ENCODE data around the gene ITGA1.

DNA sequence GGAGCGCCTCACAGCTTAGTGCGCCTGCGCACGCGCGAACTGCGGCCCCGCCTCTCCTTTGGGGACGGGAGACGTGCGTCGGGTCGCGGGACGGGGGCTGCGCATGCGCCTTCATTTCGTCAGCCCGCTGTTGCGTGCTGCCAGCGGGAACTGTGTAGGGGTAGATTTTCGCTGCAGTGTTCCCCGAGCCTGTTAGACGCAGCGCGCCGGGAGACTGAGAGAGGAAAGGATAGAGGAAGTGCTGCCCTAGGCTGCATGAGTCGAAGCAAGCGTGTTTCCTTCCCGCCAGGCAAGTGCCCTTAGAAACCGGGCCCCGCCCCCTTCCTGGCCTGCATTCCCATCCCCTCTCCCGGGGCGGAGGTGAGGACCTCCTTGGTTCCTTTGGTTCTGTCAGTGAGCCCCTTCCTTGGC lies 12.3 kb downstream of the ITGA1 start:
- TF ChIP-seq, protein P1, sequence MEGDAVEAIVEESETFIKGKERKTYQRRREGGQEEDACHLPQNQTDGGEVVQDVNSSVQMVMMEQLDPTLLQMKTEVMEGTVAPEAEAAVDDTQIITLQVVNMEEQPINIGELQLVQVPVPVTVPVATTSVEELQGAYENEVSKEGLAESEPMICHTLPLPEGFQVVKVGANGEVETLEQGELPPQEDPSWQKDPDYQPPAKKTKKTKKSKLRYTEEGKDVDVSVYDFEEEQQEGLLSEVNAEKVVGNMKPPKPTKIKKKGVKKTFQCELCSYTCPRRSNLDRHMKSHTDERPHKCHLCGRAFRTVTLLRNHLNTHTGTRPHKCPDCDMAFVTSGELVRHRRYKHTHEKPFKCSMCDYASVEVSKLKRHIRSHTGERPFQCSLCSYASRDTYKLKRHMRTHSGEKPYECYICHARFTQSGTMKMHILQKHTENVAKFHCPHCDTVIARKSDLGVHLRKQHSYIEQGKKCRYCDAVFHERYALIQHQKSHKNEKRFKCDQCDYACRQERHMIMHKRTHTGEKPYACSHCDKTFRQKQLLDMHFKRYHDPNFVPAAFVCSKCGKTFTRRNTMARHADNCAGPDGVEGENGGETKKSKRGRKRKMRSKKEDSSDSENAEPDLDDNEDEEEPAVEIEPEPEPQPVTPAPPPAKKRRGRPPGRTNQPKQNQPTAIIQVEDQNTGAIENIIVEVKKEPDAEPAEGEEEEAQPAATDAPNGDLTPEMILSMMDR (conservative IDR thresholded peaks at IDR 0.05 in 1 of 2, IDR thresholded peaks at IDR 0.05 in 1 of 2; ENCODE audit: low read depth in 1 of 2, low read length in 2 of 2): no peak
- TF ChIP-seq EZH2 (IDR thresholded peaks at IDR 0.05; ENCODE audit: low read length, missing control alignments): no peak
